B cell (primary cell): Measurements from ENCODE around the gene RHOBTB3. TPM values are rescaled to one million over a fixed set of nuclear protein-coding genes. Genes with fewer than 3 reads are reported as not detected.

ENCODE experiments used
- ATAC-seq: fragments of 200-7000 bp; cut with Tn5 transposase; one replicate; pipeline ENCODE4 v1.10.0; 2021; ENCODE audit warnings: low read depth, mild to moderate bottlenecking, moderate number of reproducible peaks, moderate library complexity
- CTCF ChIA-PET: fragments of 350-600 bp; sonication (Branson Sonifier 250); formaldehyde crosslinking; loops from one replicate; lab custom pipeline; 2021; ENCODE audit warnings: antibody characterized with exemption, inconsistent platforms; lab: Charles Lee
- POLR2A ChIA-PET: fragments of 350-600 bp; sonication (Branson Sonifier 250); formaldehyde crosslinking; loops from one replicate; lab custom pipeline; 2021; ENCODE audit warnings: antibody characterized with exemption; lab: Charles Lee
- DNase-seq: peaks from one replicate; pipeline ENCODE4 v3.0.0; 2013
- H2AFZ ChIP-seq: 2 replicates; pipeline ENCODE4 v1.6.1; 2012; ENCODE audit warnings: mild to moderate bottlenecking, low read depth, low read length; ENCODE audit not compliant: insufficient read depth, poor library complexity, severe bottlenecking
- H3K27ac ChIP-seq, 2 donors: 1 replicate in 1 of 2; 2 replicates in 1 of 2; pipeline ENCODE4 v1.5.1; 2012 to 2013; ENCODE audit warnings: low read length in 2 of 2, mild to moderate bottlenecking in 2 of 2, moderate library complexity in 1 of 2
- H3K27me3 ChIP-seq, 4 experiments: fragments of 200-600 bp in 1 of 4; sonication (generic) in 1 of 4; replicated peaks in 1 of 4; 1 replicate in 2 of 4; 2 replicates in 2 of 4; pipeline versions ENCODE4 v1.6.1 to v1.7.0; 2013 to 2016; ENCODE audit warnings: low read length in 3 of 4, mild to moderate bottlenecking in 2 of 4, mixed read lengths in 1 of 4, moderate library complexity in 1 of 4; ENCODE audit not compliant: insufficient read depth in 4 of 4, control insufficient read depth in 3 of 4; ENCODE audit errors: control extremely low read depth in 1 of 4
- H3K36me3 ChIP-seq, 2 experiments: replicated peaks in 1 of 2; 1 replicate in 1 of 2; 2 replicates in 1 of 2; pipeline versions ENCODE4 v1.6.1 to v1.7.1; 2013; ENCODE audit warnings: low read length in 1 of 2; ENCODE audit not compliant: insufficient read depth in 2 of 2, control insufficient read depth in 1 of 2; ENCODE audit errors: control extremely low read depth in 1 of 2, extremely low read depth in 1 of 2
- H3K4me1 ChIP-seq, 2 donors: fragments of 200-600 bp in 1 of 2; sonication (generic) in 1 of 2; 1 replicate in 1 of 2; 2 replicates in 1 of 2; pipeline versions ENCODE4 v1.5.1 to v1.6.1; 2013 to 2017; ENCODE audit warnings: low read length in 2 of 2; ENCODE audit not compliant: control insufficient read depth in 2 of 2, insufficient read depth in 2 of 2
- H3K4me2 ChIP-seq: replicated peaks from 2 replicates; pipeline ENCODE3; 2012; ENCODE audit warnings: mild to moderate bottlenecking, low read depth, low read length; ENCODE audit not compliant: poor library complexity, severe bottlenecking
- H3K4me3 ChIP-seq, 5 experiments: fragments of 200-600 bp in 1 of 5; sonication (generic) in 1 of 5; 1 replicate in 3 of 5; 2 replicates in 2 of 5; pipeline versions ENCODE4 v1.5.1 to v1.7.0; 2011 to 2016; ENCODE audit warnings: low read length in 4 of 5, mild to moderate bottlenecking in 4 of 5, low read depth in 2 of 5, control low read depth in 1 of 5, moderate library complexity in 1 of 5; ENCODE audit not compliant: insufficient read depth in 1 of 5; ENCODE audit errors: control extremely low read depth in 1 of 5, extremely low read depth in 1 of 5
- H3K79me2 ChIP-seq: fragments of 200-600 bp; sonication (generic); one replicate; pipeline ENCODE4 v1.6.0; 2016; ENCODE audit warnings: low read length; ENCODE audit not compliant: control insufficient read depth, insufficient read depth
- H3K9ac ChIP-seq: fragments of 200-600 bp; sonication (generic); 2 replicates; pipeline ENCODE4 v1.6.1; 2017; ENCODE audit warnings: mild to moderate bottlenecking, low read length, moderate library complexity
- H3K9me3 ChIP-seq, 3 donors: one replicate each; pipeline versions ENCODE4 v1.6.1 to v1.7.1; 2013; ENCODE audit warnings: low read length in 2 of 3; ENCODE audit not compliant: control insufficient read depth in 2 of 3, insufficient read depth in 1 of 3; ENCODE audit errors: control extremely low read depth in 1 of 3
- H4K20me1 ChIP-seq: 2 replicates; pipeline ENCODE4 v1.6.0; 2012; ENCODE audit warnings: mild to moderate bottlenecking, low read length; ENCODE audit not compliant: insufficient read depth, control insufficient read depth, poor library complexity, severe bottlenecking
- H3K27ac Mint-ChIP-seq: one replicate; pipeline ENCODE4 v1.8.0; 2021; ENCODE audit warnings: mixed read lengths
- H3K27me3 Mint-ChIP-seq: one replicate; pipeline ENCODE4 v1.8.0; 2021; ENCODE audit warnings: mixed read lengths
- H3K4me1 Mint-ChIP-seq: one replicate; pipeline ENCODE4 v1.8.0; 2021; ENCODE audit warnings: mixed read lengths
- H3K4me3 Mint-ChIP-seq: one replicate; pipeline ENCODE4 v1.8.0; 2021; ENCODE audit warnings: mixed read lengths
- H3K9me3 Mint-ChIP-seq: one replicate; pipeline ENCODE4 v1.8.0; 2022; ENCODE audit warnings: mixed read lengths; ENCODE audit not compliant: insufficient read depth
- EZH2 ChIP-seq: IDR thresholded peaks from 2 replicates; pipeline ENCODE4 v1.6.1; 2012; ENCODE audit warnings: borderline replicate concordance, low read depth, mild to moderate bottlenecking, moderate library complexity, low read length; ENCODE audit not compliant: insufficient read depth, poor library complexity, severe bottlenecking
- WGBS: methylation state at CpG from one replicate; pipeline ENCODE4 v1.1.5; 2013; ENCODE audit warnings: missing lambda C conversion rate; ENCODE audit not compliant: insufficient coverage; 5-methylcytosine and 5-hydroxymethylcytosine counted together
- intact Hi-C: fragments of 100-400 bp; cut with micrococcal nuclease; formaldehyde crosslinking; loops from one replicate; pipeline ENCODE4 v1.10.0; 2022
- polyA plus RNA-seq: library from polyadenylated mRNA; depleted of rRNA; stranded (reverse); fragments of >200 nt; gene quantifications from 2 replicates; pipeline ENCODE4 v1.2.3, GENCODE V29; 2012
- total RNA-seq, 2 donors: library from RNA; stranded (reverse); fragments of 120-200 nt in 1 of 2; gene quantifications; 1 replicate in 1 of 2; 2 replicates in 1 of 2; pipeline versions ENCODE4 v1.2.3 to v1.2.4, GENCODE V29; 2013 to 2022
- TF ChIP-seq, protein P1 (sequence below): fragments of 200-600 bp; IDR thresholded peaks from one replicate; pipeline ENCODE4 v1.8.0; 2022; ENCODE audit warnings: antibody characterized with exemption, mild to moderate bottlenecking

RHOBTB3 gene
- total and polyA plus RNA-seq, 2 donors (not counting 1 experiment from before 2014, with no cell fraction given) = 1.7 to 5.0 TPM

DNA sequence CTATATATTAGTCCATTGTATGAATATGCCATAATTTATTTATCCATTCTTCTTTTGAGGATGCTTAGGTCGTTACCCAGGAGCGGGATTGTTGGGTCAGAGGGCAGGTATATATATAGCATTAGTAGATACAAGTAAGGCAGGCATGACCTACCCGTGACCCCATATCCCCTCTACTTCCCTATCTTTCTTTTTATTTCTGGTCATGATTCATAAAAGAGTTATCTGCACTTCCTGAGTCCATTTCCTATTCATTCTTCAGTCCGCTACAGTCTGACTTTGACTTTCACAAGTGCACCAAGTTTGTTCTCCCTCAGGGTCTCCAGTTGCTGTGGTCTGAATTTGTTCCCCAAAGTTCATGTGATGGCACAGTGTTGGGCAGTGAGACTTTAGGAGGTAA is 6.9 kb downstream of the RHOBTB3 start:
- Histone ChIP-seq H3K79me2 (no peaks in the 10 kb centered on the region), H3K4me1 (peaks cover 5 to 10% of the 10 kb centered on the region in 2 donors), H3K27ac (no peak overlapping the region), H3K9me3 (peaks cover 0 to 3% (median 0%) of the 10 kb centered on the region in 3 donors), H4K20me1 (no peaks in the 10 kb centered on the region), H3K4me3 (no peak overlapping the region), H3K36me3 (no peaks in the 10 kb centered on the region), H3K9ac (no peak overlapping the region), H3K27me3 (no peaks in the 10 kb centered on the region), H3K4me2 (no peak overlapping the region), H2AFZ (no peak overlapping the region)
- ChIA-PET POLR2A (no interaction called here), CTCF (interaction anchor here (1.2 kb wide), 1 partner anchor 43 kb away, joined by 3 read pairs; no protein-coding TSS in a partner anchor)
- Mint-ChIP-seq H3K27ac (no peak overlapping the region), H3K4me1 (peaks cover 25% of the 10 kb centered on the region), H3K4me3 (no peak overlapping the region), H3K9me3 (no peaks in the 10 kb centered on the region), H3K27me3 (no peaks in the 10 kb centered on the region)
- WGBS = no CpG with 5 or more reads among the region's 4 CpGs
- ATAC-seq = no peak
- no peak for TF ChIP-seq EZH2
- TF ChIP-seq, protein P1, sequence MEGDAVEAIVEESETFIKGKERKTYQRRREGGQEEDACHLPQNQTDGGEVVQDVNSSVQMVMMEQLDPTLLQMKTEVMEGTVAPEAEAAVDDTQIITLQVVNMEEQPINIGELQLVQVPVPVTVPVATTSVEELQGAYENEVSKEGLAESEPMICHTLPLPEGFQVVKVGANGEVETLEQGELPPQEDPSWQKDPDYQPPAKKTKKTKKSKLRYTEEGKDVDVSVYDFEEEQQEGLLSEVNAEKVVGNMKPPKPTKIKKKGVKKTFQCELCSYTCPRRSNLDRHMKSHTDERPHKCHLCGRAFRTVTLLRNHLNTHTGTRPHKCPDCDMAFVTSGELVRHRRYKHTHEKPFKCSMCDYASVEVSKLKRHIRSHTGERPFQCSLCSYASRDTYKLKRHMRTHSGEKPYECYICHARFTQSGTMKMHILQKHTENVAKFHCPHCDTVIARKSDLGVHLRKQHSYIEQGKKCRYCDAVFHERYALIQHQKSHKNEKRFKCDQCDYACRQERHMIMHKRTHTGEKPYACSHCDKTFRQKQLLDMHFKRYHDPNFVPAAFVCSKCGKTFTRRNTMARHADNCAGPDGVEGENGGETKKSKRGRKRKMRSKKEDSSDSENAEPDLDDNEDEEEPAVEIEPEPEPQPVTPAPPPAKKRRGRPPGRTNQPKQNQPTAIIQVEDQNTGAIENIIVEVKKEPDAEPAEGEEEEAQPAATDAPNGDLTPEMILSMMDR = no peak
- no peak for DNase-seq
- intact Hi-C loops = no loop called here

DNA sequence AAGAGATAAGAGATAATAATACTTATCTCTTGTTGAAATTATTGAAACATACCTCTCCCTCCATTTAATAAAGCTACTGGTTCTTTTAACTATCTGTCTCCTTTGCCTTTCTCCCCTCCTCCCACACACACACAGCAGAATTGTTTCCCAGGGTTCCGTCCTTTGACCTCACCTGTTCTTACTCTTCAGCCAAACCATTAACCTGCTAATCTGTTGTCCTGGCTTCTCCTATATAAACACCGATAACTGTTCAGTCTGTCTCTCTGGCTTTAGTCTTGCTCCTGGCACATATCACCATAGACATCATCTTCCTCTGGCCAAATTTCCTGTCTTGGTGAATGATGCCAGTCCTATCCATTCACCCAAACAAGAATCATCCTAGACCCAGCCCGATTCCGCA is 7.7 kb downstream of the RHOBTB3 start:
- no peaks in the 10 kb centered on the region for H3K9me3 Mint-ChIP-seq
- POLR2A ChIA-PET = no interaction called here
- Histone ChIP-seq H3K4me1 (peaks cover 5 to 10% of the 10 kb centered on the region in 2 donors), H3K27ac (no peak overlapping the region), H3K9ac (no peak overlapping the region), H3K4me2 (no peak overlapping the region), H3K27me3 (no peaks in the 10 kb centered on the region), H3K4me3 (no peak overlapping the region), H3K9me3 (peaks cover 0 to 3% (median 0%) of the 10 kb centered on the region in 3 donors), H2AFZ (no peak overlapping the region), H4K20me1 (no peaks in the 10 kb centered on the region), H3K79me2 (no peaks in the 10 kb centered on the region), H3K36me3 (no peaks in the 10 kb centered on the region)
- no peak overlapping the region for H3K4me3 Mint-ChIP-seq
- CTCF ChIA-PET = interaction anchor here (1.2 kb wide), 1 partner anchor 43 kb away, joined by 3 read pairs; no protein-coding TSS in a partner anchor
- H3K4me1 Mint-ChIP-seq = peaks cover 25% of the 10 kb centered on the region
- WGBS = 100% methylated on average over 2 of the region's 4 CpGs
- no peak overlapping the region for H3K27ac Mint-ChIP-seq
- ATAC-seq = no peak
- intact Hi-C loops = no loop called here
- DNase-seq = no peak
- H3K27me3 Mint-ChIP-seq = no peaks in the 10 kb centered on the region
- TF ChIP-seq, protein P1 = no peak
- no peak for TF ChIP-seq EZH2
